Measurements from ENCODE around the gene ISM1.

Gene ISM1

GRCh38 chr20:13259921-13260320 is 38.8 kb downstream of the ISM1 start (continued):
- no peak for TF ChIP-seq CREB5 (CRISPR knock-in tag; IDR thresholded peaks at IDR 0.05; ENCODE audit: low read depth)

GRCh38 chr20:13260650-13261279 is 39.7 kb downstream of the ISM1 start:
- TF ChIP-seq POU6F1 (CRISPR knock-in tag; IDR thresholded peaks at IDR 0.05; ENCODE audit: borderline replicate concordance, low read depth) = no peak
- TF ChIP-seq ESRRG (CRISPR knock-in tag; IDR thresholded peaks at IDR 0.05) = no peak
- no peak for TF ChIP-seq CREB5 (CRISPR knock-in tag; IDR thresholded peaks at IDR 0.05; ENCODE audit: low read depth)
- TF ChIP-seq ZFP30 (CRISPR knock-in tag; IDR thresholded peaks at IDR 0.05) = no peak
- TF ChIP-seq ZNF565 (CRISPR knock-in tag; conservative IDR thresholded peaks at IDR 0.05; ENCODE audit: low read depth) = no peak
- ATAC-seq = no peak

- TF ChIP-seq RARB (CRISPR knock-in tag; IDR thresholded peaks at IDR 0.05) (no peak), ZC3H10 (CRISPR knock-in tag; IDR thresholded peaks at IDR 0.05) (no peak), CREB5 (CRISPR knock-in tag; IDR thresholded peaks at IDR 0.05; ENCODE audit: low read depth) (no peak), CSDC2 (CRISPR knock-in tag; IDR thresholded peaks at IDR 0.05) (no peak), ARNTL (CRISPR knock-in tag; IDR thresholded peaks at IDR 0.05; ENCODE audit: borderline replicate concordance, low read depth) (no peak), ZNF565 (CRISPR knock-in tag; conservative IDR thresholded peaks at IDR 0.05; ENCODE audit: low read depth) (no peak), SNAI2 (CRISPR knock-in tag; IDR thresholded peaks at IDR 0.05) (no peak), TSHZ2 (CRISPR knock-in tag; IDR thresholded peaks at IDR 0.05) (no peak), PPARA (CRISPR knock-in tag; IDR thresholded peaks at IDR 0.05; ENCODE audit: borderline replicate concordance) (no peak), GLIS3 (CRISPR knock-in tag; IDR thresholded peaks at IDR 0.05) (no peak), ZFP30 (CRISPR knock-in tag; IDR thresholded peaks at IDR 0.05) (no peak), ZFP3 (CRISPR knock-in tag; IDR thresholded peaks at IDR 0.05) (no peak), TCF4 (CRISPR knock-in tag; IDR thresholded peaks at IDR 0.05; ENCODE audit: borderline replicate concordance) (no peak), POU6F1 (CRISPR knock-in tag; IDR thresholded peaks at IDR 0.05; ENCODE audit: borderline replicate concordance, low read depth) (no peak), ZNF8 (CRISPR knock-in tag; IDR thresholded peaks at IDR 0.05) (no peak), OSR1 (CRISPR knock-in tag; IDR thresholded peaks at IDR 0.05) (no peak), TOX (CRISPR knock-in tag; IDR thresholded peaks at IDR 0.05; ENCODE audit: borderline replicate concordance) (no peak), ISL1 (CRISPR knock-in tag; IDR thresholded peaks at IDR 0.05) (no peak)
- ATAC-seq = peak; percentile 92
Measured at GRCh38 chr20:13261460-13262301, 40.6 kb downstream of the ISM1 start.
